HFFc6 (cell line): Measurements from ENCODE around the gene ZNF493. TPM values are rescaled to one million over a fixed set of nuclear protein-coding genes. Genes with fewer than 3 reads are reported as not detected.

Experiments used
- DNase-seq: peaks from one replicate; pipeline ENCODE4 v3.0.0-alpha.2; 2018
- H3K27ac Mint-ChIP-seq: 2 replicates; pipeline ENCODE4 v1.8.0; 2020; ENCODE audit warnings: mild to moderate bottlenecking, mixed read lengths
- H3K27me3 Mint-ChIP-seq: 2 replicates; pipeline ENCODE4 v1.8.0; 2021; ENCODE audit warnings: mild to moderate bottlenecking, moderate library complexity, mixed read lengths; ENCODE audit not compliant: insufficient read depth
- H3K36me3 Mint-ChIP-seq: 2 replicates; pipeline ENCODE4 v1.8.0; 2021; ENCODE audit warnings: low read depth, mixed read lengths
- H3K4me1 Mint-ChIP-seq: 2 replicates; pipeline ENCODE4 v1.8.0; 2020; ENCODE audit warnings: low read depth, mixed read lengths
- H3K4me3 Mint-ChIP-seq: 2 replicates; pipeline ENCODE4 v1.8.0; 2020; ENCODE audit warnings: mild to moderate bottlenecking, moderate library complexity, mixed read lengths
- H3K9me3 Mint-ChIP-seq: 2 replicates; pipeline ENCODE4 v1.8.0; 2020; ENCODE audit warnings: mild to moderate bottlenecking, mixed read lengths
- CTCF ChIP-seq: fragments of 200-600 bp; sonication (generic); IDR thresholded peaks from 2 replicates; pipeline ENCODE4 v1.5.0; 2021; ENCODE audit warnings: antibody characterized with exemption, mild to moderate bottlenecking
- total RNA-seq, 6 experiments: library from RNA; stranded (reverse); fragmentation: NEBNext Ultra II Directional; extraction: Animal tissue kit (Norgen Biotek cat#: 25700); gene quantifications; 2 replicates in 1 of 6; 3 replicates in 5 of 6; pipeline ENCODE4 v1.2.3, GENCODE V29; 2021

ZNF493 gene
- total RNA-seq, 6 experiments from 2014 or later = 4.1 to 5.1 (median 4.3) TPM

DNA sequence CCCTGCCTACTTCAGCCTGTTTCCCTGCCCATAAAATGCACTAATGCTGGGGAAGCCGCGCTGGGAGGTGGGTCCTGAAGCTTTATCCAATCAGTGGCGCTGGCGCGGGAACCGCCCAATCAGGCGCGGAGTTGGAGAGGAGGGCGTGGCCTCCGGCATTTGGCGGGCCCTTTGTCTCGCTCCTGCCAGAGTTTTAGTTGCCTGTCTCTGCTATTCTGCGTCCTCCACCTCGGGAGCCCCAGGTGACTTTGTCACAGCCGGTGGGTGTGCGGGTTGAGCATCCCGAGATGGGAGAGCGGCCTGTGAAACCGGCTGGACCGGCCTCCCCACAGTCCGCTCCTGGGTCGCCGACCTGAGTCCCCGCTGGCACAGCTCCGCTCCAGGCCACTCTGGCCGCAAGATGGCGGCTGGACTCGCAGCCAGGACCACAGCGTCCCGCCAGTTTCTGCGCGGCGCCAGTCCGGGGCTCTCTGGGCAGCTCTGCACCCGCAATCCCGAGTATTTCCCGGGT is 77.8 kb downstream of the ZNF493 start:
- Mint-ChIP-seq H3K27me3 (no peaks in the 10 kb centered on the region; the same call in 1 of the 2 replicates), H3K36me3 (no peaks in the 10 kb centered on the region), H3K27ac (no peak overlapping the region), H3K4me3 (peak overlapping the region; percentile 67; the same call in 1 of the 2 replicates), H3K9me3 (peaks cover 27% of the 10 kb centered on the region), H3K4me1 (no peaks in the 10 kb centered on the region)
- peak; percentile 32 for DNase-seq
- TF ChIP-seq CTCF = no peak

Other genes starting within 250 kb of the ZNF493 start
- 1 to 10 TPM; 3.8 to 4.8 (median 4.2) TPM for gene ZNF708, start 67.7 kb upstream of the ZNF493 start, total RNA-seq
- 1 to 10 TPM; 4.2 to 6.7 (median 4.9) TPM for gene ZNF738, start 38.1 kb upstream of the ZNF493 start, total RNA-seq
- 1 to 10 TPM; 5.4 to 7.6 (median 6.7) TPM for gene ZNF429, start 108.5 kb downstream of the ZNF493 start, total RNA-seq